Glutamatergic neuron (in vitro differentiated cells): Measurements from ENCODE around the gene DOCK11. TPM values are rescaled to one million over a fixed set of nuclear protein-coding genes. Genes with fewer than 3 reads are reported as not detected.

Source experiments
- DNase-seq: peaks from one replicate; pipeline ENCODE4 v3.0.0; 2022
- H3K27ac Mint-ChIP-seq: one replicate; pipeline ENCODE4 v1.8.0; 2020; ENCODE audit warnings: mild to moderate bottlenecking, mixed read lengths, inconsistent platforms; ENCODE audit not compliant: unreplicated experiment
- H3K27me3 Mint-ChIP-seq: one replicate; pipeline ENCODE4 v1.8.0; 2020; ENCODE audit warnings: mild to moderate bottlenecking, moderate library complexity, mixed read lengths, inconsistent platforms; ENCODE audit not compliant: unreplicated experiment
- H3K36me3 Mint-ChIP-seq: one replicate; pipeline ENCODE4 v1.8.0; 2020; ENCODE audit warnings: mild to moderate bottlenecking, mixed read lengths, inconsistent platforms; ENCODE audit not compliant: unreplicated experiment
- H3K4me1 Mint-ChIP-seq: one replicate; pipeline ENCODE4 v1.8.0; 2020; ENCODE audit warnings: mild to moderate bottlenecking, low read depth, mixed read lengths, inconsistent platforms; ENCODE audit not compliant: unreplicated experiment
- H3K4me3 Mint-ChIP-seq: one replicate; pipeline ENCODE4 v1.8.0; 2020; ENCODE audit warnings: mild to moderate bottlenecking, mixed read lengths, inconsistent platforms; ENCODE audit not compliant: unreplicated experiment
- H3K9me3 Mint-ChIP-seq: one replicate; pipeline ENCODE4 v1.8.0; 2020; ENCODE audit warnings: mild to moderate bottlenecking, moderate library complexity, mixed read lengths, inconsistent platforms; ENCODE audit not compliant: unreplicated experiment
- CTCF ChIP-seq: fragments of 200-600 bp; sonication (generic); IDR thresholded peaks from one replicate; pipeline ENCODE4 v1.5.0; 2021; ENCODE audit not compliant: partially characterized antibody, unreplicated experiment
- total RNA-seq: library from RNA; stranded (reverse); fragmentation: NEBNext Ultra II Directional; extraction: Animal tissue kit (Norgen Biotek cat#: 25700); gene quantifications from one replicate; pipeline ENCODE4 v1.2.1, GENCODE V29; 2021; ENCODE audit not compliant: unreplicated experiment

DOCK11 gene
- total RNA-seq, 1 donor from 2014 or later: 53.1 TPM

GRCh38 chrX:118507766-118508165, 12.2 kb downstream of the DOCK11 start:
- Mint-ChIP-seq H3K4me3 (no peak overlapping the region), H3K9me3 (peaks cover 3% of the 10 kb centered on the region), H3K27ac (no peak overlapping the region), H3K27me3 (peaks cover 2% of the 10 kb centered on the region), H3K4me1 (peaks cover 4% of the 10 kb centered on the region), H3K36me3 (no peaks in the 10 kb centered on the region)
- no peak for TF ChIP-seq CTCF
- no peak for DNase-seq

- Mint-ChIP-seq H3K4me3 (no peak overlapping the region), H3K27me3 (peaks cover 2% of the 10 kb centered on the region), H3K9me3 (peaks cover 3% of the 10 kb centered on the region), H3K4me1 (peaks cover 4% of the 10 kb centered on the region), H3K27ac (no peak overlapping the region), H3K36me3 (no peaks in the 10 kb centered on the region)
- no peak for TF ChIP-seq CTCF
- DNase-seq: no peak
Observed at GRCh38 chrX:118508221-118508620, 12.6 kb downstream of the DOCK11 start.

DNA sequence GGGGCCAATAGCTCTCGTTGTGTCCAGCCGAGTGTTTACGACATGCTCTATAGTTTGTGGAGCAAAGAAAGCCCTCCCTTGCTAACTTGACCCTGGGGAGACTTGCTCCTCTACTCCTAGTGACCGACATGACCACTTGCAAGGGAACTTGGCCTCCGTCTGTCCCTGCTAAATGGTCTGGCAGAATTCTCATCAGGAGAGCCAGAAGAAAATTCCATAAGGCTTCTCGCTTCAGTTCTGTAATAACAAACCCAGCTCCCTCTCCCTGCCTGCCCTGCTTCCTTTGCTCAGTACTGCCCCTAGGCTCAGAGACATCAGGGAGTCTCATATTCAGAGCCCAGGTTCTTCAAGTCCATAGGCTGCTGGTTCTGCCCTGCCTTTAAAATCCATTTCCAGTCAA, 13.0 kb downstream of the DOCK11 start:
- Mint-ChIP-seq H3K27ac (no peak overlapping the region), H3K36me3 (no peaks in the 10 kb centered on the region), H3K4me1 (peaks cover 2% of the 10 kb centered on the region), H3K27me3 (peaks cover 2% of the 10 kb centered on the region), H3K4me3 (no peak overlapping the region), H3K9me3 (peaks cover 3% of the 10 kb centered on the region)
- DNase-seq: no peak
- TF ChIP-seq CTCF: no peak

GRCh38 chrX:118510111-118510510, 14.5 kb downstream of the DOCK11 start:
- no peak for DNase-seq
- H3K4me1 Mint-ChIP-seq: peaks cover 2% of the 10 kb centered on the region
- peaks cover 3% of the 10 kb centered on the region for H3K9me3 Mint-ChIP-seq
- no peak overlapping the region for H3K27ac Mint-ChIP-seq
- peaks cover 8% of the 10 kb centered on the region for H3K36me3 Mint-ChIP-seq
- H3K27me3 Mint-ChIP-seq: peaks cover 3% of the 10 kb centered on the region
- no peak for TF ChIP-seq CTCF
- H3K4me3 Mint-ChIP-seq: no peak overlapping the region

DNA sequence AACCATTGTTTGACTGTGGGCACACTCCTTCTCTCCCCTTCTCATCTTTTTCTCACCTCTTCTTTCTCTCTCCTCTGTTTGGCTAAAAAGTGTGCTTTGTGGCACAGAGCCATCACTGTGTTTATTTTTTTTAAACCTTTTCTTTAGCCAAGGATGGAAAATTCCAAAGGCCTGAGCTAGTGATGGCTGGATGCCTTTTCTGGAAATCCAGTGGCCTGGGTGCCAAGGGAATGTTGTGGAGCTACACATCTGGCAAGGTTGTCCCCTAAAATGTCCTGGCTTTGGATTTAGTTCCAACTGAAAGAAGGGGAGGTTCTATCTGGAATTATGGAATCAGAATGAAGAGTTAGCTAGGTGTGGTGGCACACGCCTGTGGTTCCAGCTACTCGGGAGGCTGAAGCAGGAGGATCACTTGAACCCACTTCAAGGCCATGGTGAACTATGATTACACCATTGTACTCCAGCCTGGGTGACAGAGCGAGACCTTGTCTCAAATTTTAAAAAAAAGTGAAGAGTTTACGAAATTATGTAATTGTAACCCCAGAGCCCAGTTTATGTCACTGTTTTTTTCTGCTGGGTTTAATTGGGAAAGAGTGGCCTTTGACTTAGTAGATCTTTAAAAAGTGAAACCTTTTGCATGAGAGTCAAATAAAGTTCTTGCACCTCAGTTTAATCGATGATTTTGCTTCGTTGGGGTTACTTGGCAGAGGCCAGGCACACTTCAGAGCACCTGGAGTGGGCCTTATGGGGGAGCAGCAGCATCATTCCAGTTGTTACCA, 17.7 kb downstream of the DOCK11 start:
- peaks cover 8% of the 10 kb centered on the region for H3K36me3 Mint-ChIP-seq
- H3K4me1 Mint-ChIP-seq: peaks cover 2% of the 10 kb centered on the region
- H3K4me3 Mint-ChIP-seq: no peak overlapping the region
- TF ChIP-seq CTCF: no peak
- H3K9me3 Mint-ChIP-seq: peaks cover 3% of the 10 kb centered on the region
- DNase-seq: no peak
- H3K27ac Mint-ChIP-seq: no peak overlapping the region
- H3K27me3 Mint-ChIP-seq: peaks cover 3% of the 10 kb centered on the region
